HG02981 (cell line): ENCODE data around the gene ZNF689.
A peak's percentile ranks its signal among the peaks of the same experiment; 100 is the strongest.
"Not testable (repeated sequence)": the region's sequence is repeated elsewhere in the genome, so short reads cannot be mapped to it uniquely, and the experiment has no call there.

ENCODE experiments used
- ATAC-seq: cut with Tn5 transposase; IDR thresholded peaks from one replicate; pipeline ENCODE4 v1.9.1; 2021; ENCODE audit warnings: mild to moderate bottlenecking, moderate library complexity; ENCODE audit not compliant: unreplicated experiment

The ZNF689 gene

GRCh38 chr16:30637139-30637538 lies 26.9 kb upstream of the ZNF689 start:
- not testable (repeated sequence) for ATAC-seq

DNA sequence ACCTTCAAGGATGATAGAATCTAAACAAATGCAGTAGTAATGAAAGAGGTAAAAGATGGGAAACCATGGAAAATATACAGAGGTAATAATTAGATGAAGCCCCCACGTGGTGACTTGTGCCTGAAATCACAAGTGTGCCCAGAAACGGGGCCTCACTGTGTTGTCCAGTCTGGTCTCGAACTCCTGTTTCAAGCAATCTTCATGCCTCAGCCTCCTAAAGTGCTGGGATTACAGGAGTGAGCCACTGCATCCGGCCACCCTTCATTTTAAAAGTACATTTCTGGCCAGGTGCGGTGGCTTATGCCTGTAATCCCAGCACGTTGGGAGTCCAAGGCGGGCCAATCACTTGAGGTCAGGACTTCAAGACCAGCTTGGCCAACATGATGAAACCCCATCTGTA lies 26.4 kb upstream of the ZNF689 start:
- ATAC-seq = no peak

DNA sequence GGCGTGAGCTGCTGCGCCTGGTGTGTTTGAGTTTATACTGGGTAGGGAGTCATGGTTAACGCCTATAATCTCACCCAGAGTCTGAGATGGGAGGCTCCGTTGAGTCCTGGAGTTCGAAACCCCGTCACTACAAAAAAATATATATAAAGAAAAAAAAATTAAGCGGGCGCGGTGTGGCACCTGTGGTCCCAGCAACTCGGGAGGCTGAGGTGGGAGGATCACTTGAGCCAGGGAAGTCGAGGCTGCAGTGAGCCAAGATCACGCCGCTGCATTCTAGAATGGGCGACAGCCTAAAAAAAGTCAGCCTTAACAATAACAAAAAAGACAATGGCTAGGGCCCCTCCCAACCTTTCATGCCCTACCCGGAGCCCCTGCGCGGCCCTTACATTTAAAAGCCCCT lies 23.3 kb upstream of the ZNF689 start:
- no peak for ATAC-seq

- ATAC-seq = not testable (repeated sequence)
Observed at GRCh38 chr16:30632454-30632853, 22.3 kb upstream of the ZNF689 start.

DNA sequence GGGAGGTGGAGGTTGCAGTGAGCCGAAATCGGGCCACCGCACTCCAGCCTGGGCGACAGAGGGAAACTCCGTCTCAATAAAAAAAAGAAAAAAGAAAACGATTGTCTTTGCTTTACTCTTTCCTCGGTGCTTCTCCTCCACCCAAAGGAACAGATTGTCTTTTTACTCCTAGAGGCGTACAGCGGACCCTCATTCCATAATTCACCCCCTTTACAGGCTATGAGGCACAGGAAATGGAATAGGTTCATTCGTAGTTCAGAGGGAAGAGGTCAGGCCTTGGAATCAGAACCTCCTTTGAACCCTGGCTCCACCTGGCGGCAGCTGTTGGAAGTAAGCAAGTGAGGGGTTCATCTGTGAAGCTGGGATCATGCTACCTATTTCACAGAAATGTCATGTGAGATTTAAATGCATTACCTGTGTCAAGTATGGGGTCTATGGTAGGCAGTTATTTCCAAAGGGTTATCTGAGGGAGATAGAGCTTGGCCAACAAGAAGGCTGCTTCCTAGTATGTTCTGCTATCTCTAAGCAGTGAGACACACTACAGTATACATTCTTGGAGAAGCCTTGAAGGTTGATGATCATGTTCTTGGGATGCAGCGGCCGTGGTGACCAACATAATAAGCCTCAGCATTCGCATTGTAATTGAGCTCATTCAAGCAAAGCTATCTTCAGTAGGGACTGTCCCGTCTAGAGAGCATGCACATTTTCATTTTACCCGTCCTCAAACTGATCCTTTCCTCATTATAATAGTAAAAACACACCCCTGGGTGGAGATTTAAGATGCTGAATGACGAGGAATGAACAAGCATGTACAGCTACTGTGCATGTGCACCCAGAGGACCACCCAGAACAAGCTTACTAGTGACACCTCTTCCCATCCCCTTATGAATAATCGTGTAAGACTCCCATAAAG lies 18.7 kb upstream of the ZNF689 start:
- no peak for ATAC-seq

DNA sequence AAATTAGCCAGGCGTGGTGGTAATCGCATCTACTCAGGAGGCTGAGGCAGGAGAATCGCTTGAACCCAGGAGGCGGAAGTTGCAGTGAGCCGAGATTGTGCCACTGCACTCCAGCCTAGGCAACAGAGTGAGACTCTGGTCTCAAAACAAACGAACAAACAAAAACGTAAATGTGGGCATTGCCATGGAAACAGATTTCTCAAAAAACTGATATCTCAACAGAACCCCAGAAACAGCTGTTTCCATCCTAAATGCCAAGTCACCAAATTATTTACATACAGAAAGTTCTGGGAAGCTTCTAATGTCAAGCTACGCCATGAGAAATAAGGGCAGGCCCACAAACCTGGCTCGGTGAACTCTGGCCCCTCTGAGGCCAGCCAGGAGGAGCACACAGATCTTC lies 16.0 kb upstream of the ZNF689 start:
- ATAC-seq = no peak

DNA sequence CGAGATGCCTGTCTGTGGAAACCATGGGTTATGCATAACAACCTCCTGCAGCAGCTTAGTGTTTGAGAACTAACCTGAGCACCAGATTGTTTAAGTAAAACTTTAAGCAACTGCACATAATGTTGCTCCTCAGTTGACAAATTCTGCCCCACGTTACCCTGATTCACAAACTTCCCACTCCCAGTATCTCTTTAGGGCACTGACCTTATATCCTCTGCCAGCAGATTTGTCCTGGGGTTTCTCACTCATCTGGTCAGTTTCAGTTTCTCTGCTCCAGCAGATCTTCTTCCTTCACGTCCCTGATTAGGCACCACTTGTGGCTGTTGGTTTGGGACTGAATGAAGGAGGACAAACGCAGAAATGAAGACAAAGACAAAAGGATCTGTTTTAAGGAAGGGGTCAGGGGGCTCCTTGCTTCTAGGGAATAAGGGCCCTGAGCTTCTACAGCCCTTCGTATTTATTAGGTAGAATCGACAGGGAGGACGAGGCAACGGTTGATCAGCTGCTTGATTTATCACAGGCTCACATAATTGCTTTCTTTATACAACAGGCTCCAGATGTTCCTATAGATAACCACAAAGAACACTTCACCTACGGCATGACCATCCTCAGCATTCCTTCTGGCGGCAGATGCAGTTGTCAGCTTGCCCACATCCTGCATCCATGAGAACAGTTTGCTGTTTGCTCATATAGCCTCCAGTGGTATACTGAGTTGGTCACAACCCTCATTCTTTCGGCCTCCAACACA lies 13.5 kb upstream of the ZNF689 start:
- ATAC-seq = no peak

- ATAC-seq = no peak
Observed at GRCh38 chr16:30622455-30623032, 12.4 kb upstream of the ZNF689 start.

DNA sequence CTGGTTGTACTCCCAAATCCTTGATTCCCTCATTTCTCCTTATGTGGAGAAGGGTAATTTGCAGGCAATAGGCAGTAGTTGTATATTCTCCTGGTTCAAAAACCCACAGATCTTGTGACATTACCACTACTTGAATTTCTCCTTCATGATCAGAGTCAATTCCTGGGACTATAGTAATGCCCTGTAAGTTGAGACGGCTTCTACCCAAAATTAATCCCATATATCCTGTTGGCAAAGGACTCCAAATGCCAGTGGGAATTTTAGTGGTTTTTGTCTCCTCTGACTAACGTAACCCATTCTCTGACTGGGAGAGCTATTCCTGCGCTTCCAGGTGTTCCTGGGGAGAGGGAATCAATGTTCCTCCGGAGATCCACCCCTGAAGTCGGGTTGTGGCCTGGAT lies 11.6 kb upstream of the ZNF689 start:
- no peak for ATAC-seq

DNA sequence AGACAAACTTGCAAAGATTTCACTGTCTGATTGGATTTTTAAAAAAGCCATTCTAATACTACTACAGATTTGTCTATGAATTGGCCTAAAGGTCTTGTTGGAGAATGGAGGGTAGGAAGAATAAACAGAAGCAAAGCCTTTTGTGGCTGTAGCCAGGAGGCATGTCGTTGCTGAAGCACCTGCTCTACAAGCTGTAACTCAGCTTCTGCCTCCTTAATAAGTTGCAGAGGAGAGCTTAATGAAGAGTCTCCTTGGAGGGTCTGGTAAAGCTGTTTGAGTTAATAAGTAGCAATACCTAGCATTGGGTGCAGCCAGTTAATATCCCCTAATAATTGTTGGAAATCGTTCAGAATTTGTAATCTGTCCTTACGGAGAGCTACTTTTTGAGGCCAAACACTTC lies 10.0 kb upstream of the ZNF689 start:
- no peak for ATAC-seq

- no peak for ATAC-seq
Observed at GRCh38 chr16:30619638-30620037, 9.4 kb upstream of the ZNF689 start.

- ATAC-seq = no peak
Observed at GRCh38 chr16:30619202-30619601, 9.0 kb upstream of the ZNF689 start.

DNA sequence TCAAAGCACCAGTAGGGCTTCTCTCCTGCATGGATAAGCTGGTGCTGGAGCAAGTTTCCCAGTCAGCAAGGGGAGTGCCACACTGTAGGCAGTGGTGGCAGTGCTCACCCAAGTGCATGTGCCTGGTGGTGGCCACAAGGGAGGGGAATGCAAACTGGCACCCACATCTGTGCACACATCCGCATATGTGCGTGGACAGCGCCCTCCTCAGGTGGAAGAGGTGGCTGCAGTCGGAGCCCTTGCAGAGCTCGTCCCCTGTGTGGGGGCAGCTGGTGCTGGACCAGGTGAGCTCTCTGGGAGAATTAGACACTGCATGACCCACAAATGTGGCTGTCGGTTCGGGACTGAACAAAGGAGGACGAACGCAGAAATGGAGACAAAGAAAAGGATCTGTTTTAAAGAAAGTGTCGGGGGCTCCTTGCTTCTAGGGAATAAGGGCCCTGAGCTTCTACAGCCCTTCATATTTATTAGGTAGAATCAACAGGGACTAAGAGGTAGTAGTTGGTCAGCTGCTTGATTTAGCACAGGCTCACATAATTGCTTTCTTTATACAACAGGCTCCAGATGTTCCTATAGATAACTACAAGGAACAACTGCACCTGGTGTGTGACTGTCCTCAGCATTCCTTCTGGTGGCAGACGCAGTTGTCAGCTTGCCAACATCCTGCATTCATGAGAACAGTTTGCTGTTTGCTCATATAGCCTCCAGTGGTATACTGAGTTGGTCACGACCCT lies 5.3 kb upstream of the ZNF689 start:
- no peak for ATAC-seq

GRCh38 chr16:30609002-30609925 lies 925 bp downstream of the ZNF689 start:
- peak; percentile 21 for ATAC-seq

DNA sequence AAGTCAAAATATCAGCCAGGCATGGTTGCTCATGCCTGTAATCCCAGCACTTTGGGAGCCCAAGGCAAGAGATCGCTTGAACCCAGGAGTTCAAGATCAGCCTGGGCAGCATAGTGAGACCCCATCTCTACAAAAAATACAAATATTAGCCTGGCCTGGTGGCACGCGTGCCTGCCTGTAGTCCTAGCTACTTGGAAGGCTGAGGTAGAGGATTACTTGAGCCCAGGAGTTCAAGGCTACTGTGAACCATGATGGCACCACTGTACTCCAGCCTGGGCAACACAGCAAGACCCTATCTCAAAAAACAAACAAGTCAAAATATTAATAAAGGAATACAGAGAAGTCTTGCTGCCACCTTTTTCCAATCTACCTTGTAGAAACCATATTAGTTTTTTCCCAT lies 4.2 kb downstream of the ZNF689 start:
- no peak for ATAC-seq

GRCh38 chr16:30605158-30605557 lies 5.0 kb downstream of the ZNF689 start:
- ATAC-seq = no peak

DNA sequence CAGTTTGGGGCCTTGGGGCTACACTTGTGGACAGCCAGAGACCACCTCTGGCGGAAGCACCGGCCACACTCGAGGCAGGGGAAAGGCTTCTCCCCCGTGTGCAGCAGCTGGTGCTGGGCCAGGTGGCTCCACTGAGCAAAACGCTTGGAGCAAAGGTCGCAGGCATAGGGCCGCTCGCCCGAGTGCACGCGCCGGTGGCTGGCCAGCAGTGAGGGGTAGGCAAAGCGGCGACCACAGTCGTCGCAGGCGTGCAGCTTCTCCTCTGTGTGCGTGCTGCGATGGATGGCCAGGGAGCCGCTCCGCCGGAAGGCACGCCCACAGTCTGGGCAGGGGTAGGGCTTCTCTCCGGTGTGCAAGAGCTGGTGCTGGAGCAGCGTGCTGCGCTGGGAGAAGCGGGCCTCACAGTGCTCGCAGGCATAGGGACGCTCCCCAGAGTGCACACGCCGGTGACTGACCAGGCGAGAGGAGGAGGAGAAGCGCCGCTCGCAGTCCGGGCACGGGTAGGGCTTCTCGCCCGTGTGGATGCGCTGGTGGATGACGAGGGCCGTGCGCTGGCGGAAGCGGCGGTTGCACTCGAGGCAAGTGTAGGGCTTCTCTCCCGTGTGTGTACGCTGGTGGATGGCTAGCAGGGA lies 5.8 kb downstream of the ZNF689 start:
- no peak for ATAC-seq

DNA sequence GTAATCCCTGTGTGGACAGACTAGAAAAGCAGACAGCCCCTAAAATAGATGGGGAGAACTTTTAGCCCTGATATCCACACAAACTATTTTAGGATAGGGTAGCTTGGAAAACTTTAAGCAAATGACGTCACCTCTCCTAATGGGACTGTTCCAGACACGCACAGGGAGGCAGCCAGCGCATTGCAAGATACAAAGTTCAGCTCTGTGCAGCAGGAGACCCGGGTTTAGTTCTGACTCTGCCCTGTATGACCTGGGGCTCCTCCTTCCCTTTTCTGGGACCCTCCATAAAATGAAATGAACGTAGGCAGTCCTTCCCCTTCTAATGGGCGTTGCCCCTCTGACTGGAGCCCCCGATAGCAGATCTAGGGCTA lies 6.3 kb downstream of the ZNF689 start:
- no peak for ATAC-seq

DNA sequence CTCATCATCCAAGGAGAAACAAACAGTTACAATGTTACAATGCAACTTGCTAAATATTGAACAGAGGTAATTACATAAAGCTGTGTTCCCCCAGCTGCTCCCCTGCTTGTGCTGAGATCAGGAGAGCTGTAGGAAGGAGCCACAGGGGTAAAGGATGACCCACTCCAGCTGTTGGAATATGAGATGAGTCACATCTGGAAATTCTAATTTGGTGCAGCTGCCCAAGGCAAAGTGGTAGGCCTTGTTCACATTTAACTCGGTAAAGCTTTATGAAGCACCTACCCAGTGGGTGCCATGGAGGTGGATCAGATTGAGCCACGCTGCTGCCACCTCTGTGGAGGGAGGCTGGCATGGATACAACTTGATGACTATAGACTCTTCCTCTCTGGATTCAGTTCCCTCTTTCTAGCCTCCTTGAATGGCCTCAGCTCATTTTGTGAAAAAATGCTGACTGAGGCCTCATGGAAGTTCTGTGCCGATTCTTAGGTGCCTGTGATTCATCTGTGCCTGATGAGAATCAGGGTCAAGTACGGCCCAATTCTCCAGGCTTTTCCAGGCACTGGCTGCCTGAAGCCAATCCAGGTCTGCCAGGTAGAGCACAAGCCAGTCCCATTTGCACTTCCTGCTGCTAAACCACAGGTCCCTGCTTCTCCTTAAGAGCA lies 7.4 kb downstream of the ZNF689 start:
- ATAC-seq = no peak
